OCI-LY1 (cell line): ENCODE measurements around the gene TMIGD3.

ENCODE experiments used
- EZH2 ChIP-seq: fragments of 200-600 bp; sonication (generic), shearing (Covaris generic); IDR thresholded peaks from 2 replicates; pipeline ENCODE4 v1.8.0; 2017; ENCODE audit warnings: borderline replicate concordance, mixed run types, mild to moderate bottlenecking, antibody characterized with exemption, low read length, moderate library complexity, mixed read lengths
- TF ChIP-seq, protein P1 (sequence below): fragments of 200-600 bp; sonication (generic), shearing (Covaris generic); IDR thresholded peaks from 2 replicates; pipeline ENCODE4 v1.5.1; 2017; ENCODE audit warnings: mild to moderate bottlenecking, antibody characterized with exemption, low read length, moderate library complexity, mixed read lengths

DNA sequence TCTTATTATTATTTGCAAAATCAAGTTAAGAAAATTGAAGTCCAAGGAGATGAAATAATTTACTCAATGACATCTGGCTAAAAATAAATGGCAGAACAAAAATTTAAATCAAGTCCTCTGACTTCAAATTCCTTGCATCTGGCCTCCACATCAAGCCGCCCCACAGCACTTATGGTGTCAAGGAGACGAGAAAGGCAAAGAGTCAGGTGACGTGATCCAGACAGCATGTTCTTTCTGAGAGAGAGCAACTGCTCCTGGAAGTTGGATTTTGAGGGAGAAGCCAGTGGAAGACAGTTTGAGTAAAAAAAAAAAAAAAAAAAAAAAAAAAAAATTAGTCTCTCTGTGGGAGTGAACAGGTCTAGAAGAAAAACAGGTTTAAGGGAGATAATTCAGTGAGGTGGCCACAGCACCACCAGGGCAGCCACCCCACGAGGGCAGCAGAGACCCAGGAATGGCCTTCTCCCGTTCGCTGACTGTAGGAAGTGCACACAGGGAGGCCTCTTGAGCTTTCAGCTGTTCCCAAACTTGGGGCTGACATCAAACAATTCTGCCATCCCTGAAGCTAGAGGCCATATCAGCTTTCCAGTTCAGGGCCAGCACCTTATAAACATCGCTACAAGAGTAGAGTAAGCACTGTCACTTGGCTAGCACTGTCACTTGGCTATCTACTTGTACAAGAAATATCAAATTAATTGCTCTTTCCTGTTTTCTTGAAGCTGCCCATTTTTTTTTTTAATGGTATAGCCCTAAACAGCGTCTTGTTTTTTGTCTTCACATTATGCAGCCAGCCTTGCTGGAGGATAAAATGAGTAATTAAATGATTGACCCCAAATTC is 21.8 kb downstream of the TMIGD3 start:
- TF ChIP-seq, protein P1, sequence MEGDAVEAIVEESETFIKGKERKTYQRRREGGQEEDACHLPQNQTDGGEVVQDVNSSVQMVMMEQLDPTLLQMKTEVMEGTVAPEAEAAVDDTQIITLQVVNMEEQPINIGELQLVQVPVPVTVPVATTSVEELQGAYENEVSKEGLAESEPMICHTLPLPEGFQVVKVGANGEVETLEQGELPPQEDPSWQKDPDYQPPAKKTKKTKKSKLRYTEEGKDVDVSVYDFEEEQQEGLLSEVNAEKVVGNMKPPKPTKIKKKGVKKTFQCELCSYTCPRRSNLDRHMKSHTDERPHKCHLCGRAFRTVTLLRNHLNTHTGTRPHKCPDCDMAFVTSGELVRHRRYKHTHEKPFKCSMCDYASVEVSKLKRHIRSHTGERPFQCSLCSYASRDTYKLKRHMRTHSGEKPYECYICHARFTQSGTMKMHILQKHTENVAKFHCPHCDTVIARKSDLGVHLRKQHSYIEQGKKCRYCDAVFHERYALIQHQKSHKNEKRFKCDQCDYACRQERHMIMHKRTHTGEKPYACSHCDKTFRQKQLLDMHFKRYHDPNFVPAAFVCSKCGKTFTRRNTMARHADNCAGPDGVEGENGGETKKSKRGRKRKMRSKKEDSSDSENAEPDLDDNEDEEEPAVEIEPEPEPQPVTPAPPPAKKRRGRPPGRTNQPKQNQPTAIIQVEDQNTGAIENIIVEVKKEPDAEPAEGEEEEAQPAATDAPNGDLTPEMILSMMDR = peak; percentile 73
- TF ChIP-seq EZH2 = no peak
